Stomach (tissue), 9 donors: ENCODE results near the gene PRKG1. TPM values are rescaled to one million over a fixed set of nuclear protein-coding genes. Genes with fewer than 3 reads are reported as not detected.
"Not testable (repeated sequence)": the region's sequence is repeated elsewhere in the genome, so short reads cannot be mapped to it uniquely, and the experiment has no call there.

Experiments
- DNase-seq, 2 donors: peaks; one replicate each; pipeline versions ENCODE4 v3.0.0 to v3.0.0-alpha.2; 2013 to 2019
- H3K27ac ChIP-seq, 5 donors: fragments of 200-600 bp in 4 of 5; sonication (generic) in 4 of 5; one replicate each; pipeline ENCODE4 v1.5.1; 2013 to 2019; ENCODE audit warnings: mild to moderate bottlenecking in 1 of 5, moderate library complexity in 1 of 5
- H3K27me3 ChIP-seq, 3 donors: fragments of 200-600 bp; sonication (generic); one replicate each; pipeline ENCODE4 v1.5.1; 2017 to 2019; ENCODE audit warnings: mixed run types in 1 of 3
- H3K36me3 ChIP-seq, 4 donors: fragments of 200-600 bp; sonication (generic); 1 replicate in 3 of 4; 2 replicates in 1 of 4; pipeline ENCODE4 v1.5.1; 2016 to 2019
- H3K4me1 ChIP-seq, 4 donors: fragments of 200-600 bp; sonication (generic); one replicate each; pipeline ENCODE4 v1.5.1; 2016 to 2019
- H3K4me3 ChIP-seq, 4 donors: fragments of 200-600 bp; sonication (generic) in 3 of 4; one replicate each; pipeline ENCODE4 v1.5.1; 2016 to 2019; ENCODE audit warnings: mild to moderate bottlenecking in 1 of 4
- H3K9me3 ChIP-seq, 4 donors: fragments of 200-600 bp; sonication (generic); one replicate each; pipeline ENCODE4 v1.5.1; 2016 to 2019
- EP300 ChIP-seq: sonication (generic); formaldehyde crosslinking; IDR thresholded peaks from one replicate; pipeline ENCODE4 v1.6.1; 2017; ENCODE audit warnings: antibody characterized with exemption
- POLR2A ChIP-seq, 4 donors: fragments of 450-650 bp; IDR thresholded peaks; one replicate each; pipeline ENCODE4 v1.6.1; 2016; ENCODE audit warnings: antibody characterized with exemption in 4 of 4, control low read depth in 2 of 4, mild to moderate bottlenecking in 1 of 4, moderate library complexity in 1 of 4
- POLR2AphosphoS5 ChIP-seq, 3 donors: sonication (generic); formaldehyde crosslinking; IDR thresholded peaks; one replicate each; pipeline ENCODE4 v1.6.1; 2016; ENCODE audit warnings: antibody characterized with exemption in 3 of 3
- WGBS, 5 donors: extraction: QIAGEN DNeasy Blood & Tissue Kit in 3 of 5; methylation state at CpG; one replicate each; pipeline versions ENCODE4 v1.1.5 to v1.1.7; 2013 to 2018; 5-methylcytosine and 5-hydroxymethylcytosine counted together
- intact Hi-C: fragments of 100-400 bp; cut with DNase I; formaldehyde crosslinking; loops from one replicate; pipeline ENCODE4 v1.15.1; 2023; ENCODE audit warnings: low total_unique reads
- polyA plus RNA-seq, 3 donors: library from polyadenylated mRNA; stranded (reverse); fragments of 200-250 nt; gene quantifications; one replicate each; pipeline ENCODE4 v1.2.3, GENCODE V29; 2013
- total RNA-seq, 5 donors: library from RNA; depleted of rRNA; stranded (reverse); fragments of >200 nt; gene quantifications; one replicate each; pipeline versions ENCODE4 v1.1.0 to v1.2.3, GENCODE V29; 2014 to 2016
- TF ChIP-seq, protein P1 (sequence below), 7 experiments: fragments of 450-650 bp in 4 of 7; fragments of 200-600 bp in 3 of 7; sonication (generic) in 3 of 7; IDR thresholded peaks; one replicate each; pipeline ENCODE4 v1.5.1; 2016 to 2019; ENCODE audit warnings: antibody characterized with exemption in 7 of 7, control low read depth in 2 of 7, mild to moderate bottlenecking in 1 of 7
- donor health status: healthy with polysubstance abuse.
- donor health status: Bipolar disorder and iron deficiency.
- donor health status: healthy.

The PRKG1 gene
- total and polyA plus RNA-seq, 8 donors = 1.5 to 89.2 (median 14.3) TPM

GRCh38 chr10:51159841-51160240, 85.6 kb downstream of the PRKG1 start:
- 84 to 97% (median 97%) methylated on average over 1 of the region's 1 CpG for WGBS, 5 donors
- no peaks in the 10 kb centered on the region for H3K36me3 ChIP-seq
- TF ChIP-seq EP300 (no peak), POLR2A (IDR thresholded peaks at IDR 0.05) (no peak), POLR2AphosphoS5 (IDR thresholded peaks at IDR 0.05) (no peak)
- TF ChIP-seq, protein P1, sequence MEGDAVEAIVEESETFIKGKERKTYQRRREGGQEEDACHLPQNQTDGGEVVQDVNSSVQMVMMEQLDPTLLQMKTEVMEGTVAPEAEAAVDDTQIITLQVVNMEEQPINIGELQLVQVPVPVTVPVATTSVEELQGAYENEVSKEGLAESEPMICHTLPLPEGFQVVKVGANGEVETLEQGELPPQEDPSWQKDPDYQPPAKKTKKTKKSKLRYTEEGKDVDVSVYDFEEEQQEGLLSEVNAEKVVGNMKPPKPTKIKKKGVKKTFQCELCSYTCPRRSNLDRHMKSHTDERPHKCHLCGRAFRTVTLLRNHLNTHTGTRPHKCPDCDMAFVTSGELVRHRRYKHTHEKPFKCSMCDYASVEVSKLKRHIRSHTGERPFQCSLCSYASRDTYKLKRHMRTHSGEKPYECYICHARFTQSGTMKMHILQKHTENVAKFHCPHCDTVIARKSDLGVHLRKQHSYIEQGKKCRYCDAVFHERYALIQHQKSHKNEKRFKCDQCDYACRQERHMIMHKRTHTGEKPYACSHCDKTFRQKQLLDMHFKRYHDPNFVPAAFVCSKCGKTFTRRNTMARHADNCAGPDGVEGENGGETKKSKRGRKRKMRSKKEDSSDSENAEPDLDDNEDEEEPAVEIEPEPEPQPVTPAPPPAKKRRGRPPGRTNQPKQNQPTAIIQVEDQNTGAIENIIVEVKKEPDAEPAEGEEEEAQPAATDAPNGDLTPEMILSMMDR (IDR thresholded peaks at IDR 0.05) = no peak
- no peaks in the 10 kb centered on the region for H3K9me3 ChIP-seq
- H3K4me3 ChIP-seq = no peak overlapping the region
- H3K27ac ChIP-seq = no peak overlapping the region
- H3K27me3 ChIP-seq = no peaks in the 10 kb centered on the region
- no peak for DNase-seq
- intact Hi-C loops = no loop called here
- H3K4me1 ChIP-seq = no peaks in the 10 kb centered on the region

GRCh38 chr10:51162002-51162401, 87.7 kb downstream of the PRKG1 start:
- no peaks in the 10 kb centered on the region for H3K27me3 ChIP-seq
- H3K9me3 ChIP-seq = no peaks in the 10 kb centered on the region
- H3K4me3 ChIP-seq = no peak overlapping the region
- intact Hi-C loops = no loop called here
- H3K36me3 ChIP-seq = no peaks in the 10 kb centered on the region
- TF ChIP-seq POLR2A (IDR thresholded peaks at IDR 0.05) (no peak), EP300 (no peak), POLR2AphosphoS5 (IDR thresholded peaks at IDR 0.05) (no peak)
- TF ChIP-seq, protein P1 (IDR thresholded peaks at IDR 0.05) = no peak
- WGBS, 5 donors = 41 to 62% (median 54%) methylated on average over 1 of the region's 1 CpG
- peak in 1 of 2 donors; percentile 27 for DNase-seq
- H3K27ac ChIP-seq = no peak overlapping the region
- H3K4me1 ChIP-seq = no peaks in the 10 kb centered on the region

GRCh38 chr10:51163380-51164049, 89.2 kb downstream of the PRKG1 start:
- H3K9me3 ChIP-seq, H3K4me3 ChIP-seq, H3K4me1 ChIP-seq, H3K27me3 ChIP-seq, DNase-seq, intact Hi-C loops, H3K27ac ChIP-seq, H3K36me3 ChIP-seq: not testable (repeated sequence)
- WGBS, 5 donors = 93 to 96% (median 94%) methylated on average over 28 to 30 of the region's 30 CpGs

- intact Hi-C loops = no loop called here
- Histone ChIP-seq H3K27me3 (no peaks in the 10 kb centered on the region), H3K36me3 (no peaks in the 10 kb centered on the region), H3K27ac (no peak overlapping the region), H3K9me3 (no peaks in the 10 kb centered on the region), H3K4me1 (peaks cover 0 to 5% (median 2%) of the 10 kb centered on the region in 4 donors), H3K4me3 (no peak overlapping the region)
- TF ChIP-seq, protein P1 (IDR thresholded peaks at IDR 0.05) = no peak
- TF ChIP-seq POLR2A (IDR thresholded peaks at IDR 0.05) (no peak), EP300 (no peak), POLR2AphosphoS5 (IDR thresholded peaks at IDR 0.05) (no peak)
- no peak for DNase-seq
- WGBS, 5 donors = 28 to 54% (median 38%) methylated on average over 2 of the region's 2 CpGs
Observed at GRCh38 chr10:51168086-51168815, 94.0 kb downstream of the PRKG1 start.

DNA sequence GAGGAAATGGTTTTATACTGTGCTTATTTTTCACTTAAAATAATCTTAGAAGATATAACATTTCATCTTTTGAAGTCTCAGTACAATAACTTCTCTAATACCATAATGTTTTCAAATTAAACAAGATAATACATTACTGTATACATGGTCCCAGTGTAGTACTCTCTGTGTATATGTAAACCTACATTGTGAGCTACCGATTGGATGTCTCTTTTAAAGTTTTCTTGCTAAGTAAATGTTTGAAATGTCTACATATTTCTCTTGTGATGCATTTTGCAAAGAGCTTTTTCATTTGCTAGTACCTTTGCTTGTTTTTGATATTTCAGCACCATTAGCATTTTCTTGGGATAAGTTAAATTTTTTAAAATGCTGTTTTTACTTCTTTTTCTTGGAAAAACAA, 94.8 kb downstream of the PRKG1 start:
- TF ChIP-seq, protein P1 (IDR thresholded peaks at IDR 0.05) = no peak
- no peak for TF ChIP-seq EP300
- no peak for TF ChIP-seq POLR2AphosphoS5 (IDR thresholded peaks at IDR 0.05)
- no peak for TF ChIP-seq POLR2A (IDR thresholded peaks at IDR 0.05)
- H3K4me1 ChIP-seq = peaks cover 0 to 5% (median 2%) of the 10 kb centered on the region in 4 donors
- no peaks in the 10 kb centered on the region for H3K36me3 ChIP-seq
- no peaks in the 10 kb centered on the region for H3K9me3 ChIP-seq
- no peak for DNase-seq
- 36 to 53% (median 44%) methylated on average over 1 of the region's 1 CpG for WGBS, 5 donors
- no peak overlapping the region for H3K27ac ChIP-seq
- intact Hi-C loops = no loop called here
- H3K4me3 ChIP-seq = no peak overlapping the region
- H3K27me3 ChIP-seq = no peaks in the 10 kb centered on the region
